GM19397 (cell line): ENCODE data around the gene FNDC5.
"Not testable (repeated sequence)": the region's sequence is repeated elsewhere in the genome, so short reads cannot be mapped to it uniquely, and the experiment has no call there.

Experiments used
- ATAC-seq: cut with Tn5 transposase; IDR thresholded peaks from one replicate; pipeline ENCODE4 v1.9.1; 2021; ENCODE audit warnings: mild to moderate bottlenecking, moderate library complexity; ENCODE audit not compliant: unreplicated experiment

FNDC5 gene

GRCh38 chr1:32870615-32871363, at the start of gene FNDC5:
FNDC5 (minus strand) TSS chr1:32870912.
- no peak for ATAC-seq

GRCh38 chr1:32919811-32920733, 49.4 kb upstream of the FNDC5 start:
- ATAC-seq = no peak

- ATAC-seq = no peak
Measured at GRCh38 chr1:32918179-32918578, 47.5 kb upstream of the FNDC5 start.

- ATAC-seq = no peak
Measured at GRCh38 chr1:32917521-32917920, 46.8 kb upstream of the FNDC5 start.

GRCh38 chr1:32915766-32916706, 45.3 kb upstream of the FNDC5 start:
- no peak for ATAC-seq

- ATAC-seq = no peak
Measured at GRCh38 chr1:32910319-32910718, 39.6 kb upstream of the FNDC5 start.

- ATAC-seq = no peak
Measured at GRCh38 chr1:32907435-32907834, 36.7 kb upstream of the FNDC5 start.

GRCh38 chr1:32906654-32907053, 35.9 kb upstream of the FNDC5 start:
- no peak for ATAC-seq

GRCh38 chr1:32905588-32905987, 34.9 kb upstream of the FNDC5 start:
- not testable (repeated sequence) for ATAC-seq

GRCh38 chr1:32904797-32905196, 34.1 kb upstream of the FNDC5 start:
- ATAC-seq = no peak

- no peak for ATAC-seq
Measured at GRCh38 chr1:32903991-32904785, 33.5 kb upstream of the FNDC5 start.

- no peak for ATAC-seq
Measured at GRCh38 chr1:32902535-32902920, 31.8 kb upstream of the FNDC5 start.

GRCh38 chr1:32901823-32902534, 31.3 kb upstream of the FNDC5 start:
- no peak for ATAC-seq

- ATAC-seq = no peak
Measured at GRCh38 chr1:32900956-32901822, 30.5 kb upstream of the FNDC5 start, which contains the start of gene TMEM54. TMEM54 (minus strand) TSS chr1:32901389; CDS start chr1:32901238, 151 bp downstream.

- ATAC-seq = no peak
Measured at GRCh38 chr1:32900371-32900955, 29.8 kb upstream of the FNDC5 start.

- ATAC-seq = no peak
Measured at GRCh38 chr1:32899586-32900296, 29.0 kb upstream of the FNDC5 start.

- no peak for ATAC-seq
Measured at GRCh38 chr1:32898958-32899357, 28.2 kb upstream of the FNDC5 start.
